ENCODE measurements around the gene DAB2. TPM values are rescaled to one million over a fixed set of nuclear protein-coding genes. Genes with fewer than 3 reads are reported as not detected.

DAB2 gene
- total RNA-seq, 1 experiment from 2014 or later: 2.3 TPM

GRCh38 chr5:39449591-39449990 lies 24.8 kb upstream of the DAB2 start:
- no CpG with 5 or more reads among the region's 3 CpGs for WGBS (ENCODE audit: extremely low coverage, insufficient read length, low lambda C conversion rate)
- H3K79me2 ChIP-seq (ENCODE audit: insufficient read depth, low read length): no peaks in the 10 kb centered on the region
- no peak overlapping the region for H2BK5ac ChIP-seq (ENCODE audit: insufficient read length, low read length)
- H2BK20ac ChIP-seq (ENCODE audit: low read depth, low read length, poor library complexity, severe bottlenecking): no peak overlapping the region
- no peak overlapping the region for H2BK12ac ChIP-seq (ENCODE audit: insufficient read length, low read depth, low read length)
- Mint-ChIP-seq H3K9me3 (no peaks in the 10 kb centered on the region), H3K4me1 (peaks cover 4 to 5% of the 10 kb centered on the region in 2 experiments), H3K27ac (no peak overlapping the region), H3K27me3 (ENCODE audit: low read depth) (no peaks in the 10 kb centered on the region), H3K4me3 (no peak overlapping the region), H3K36me3 (ENCODE audit: insufficient read depth in 1 of 3, low read depth in 3 of 3) (no peaks in the 10 kb centered on the region)
- H2BK120ac ChIP-seq (ENCODE audit: low read depth, low read length, poor library complexity, severe bottlenecking): no peak overlapping the region
- TF ChIP-seq CTCF (conservative IDR thresholded peaks at IDR 0.05): no peak
- H3T11ph ChIP-seq (ENCODE audit: low read length): no peak overlapping the region
- no peaks in the 10 kb centered on the region for H4K20me1 ChIP-seq (ENCODE audit: control insufficient read depth, insufficient read depth, insufficient read length)
- H3K4me1 ChIP-seq (ENCODE audit: insufficient read depth, low read length): no peaks in the 10 kb centered on the region
- H3K14ac ChIP-seq (ENCODE audit: insufficient read depth, low read length): no peak overlapping the region
- H4K91ac ChIP-seq (ENCODE audit: insufficient read length, low read depth, low read length): no peak overlapping the region
- H2AK5ac ChIP-seq (ENCODE audit: insufficient read length, low read length): no peak overlapping the region
- no peak overlapping the region for H3K18ac ChIP-seq (ENCODE audit: insufficient read length, low read depth, low read length)
- no peak overlapping the region for H3K9ac ChIP-seq (ENCODE audit: extremely low read depth, insufficient read length, low read length)
- H3K23ac ChIP-seq (ENCODE audit: insufficient read length, low read depth, low read length): no peak overlapping the region
- no peaks in the 10 kb centered on the region for H3K9me3 ChIP-seq (ENCODE audit: control insufficient read depth, low read depth, low read length)
- H3K27me3 ChIP-seq (ENCODE audit: insufficient read depth, low read length): no peaks in the 10 kb centered on the region
- H4K8ac ChIP-seq (replicated peaks; ENCODE audit: insufficient read length, low read depth, low read length): no peak overlapping the region
- no peaks in the 10 kb centered on the region for H3K79me1 ChIP-seq (ENCODE audit: insufficient read depth, low read depth, low read length, poor library complexity, severe bottlenecking)
- H2AFZ ChIP-seq (ENCODE audit: low read length): no peak overlapping the region
- no peak overlapping the region for H3K4ac ChIP-seq (ENCODE audit: low read depth, low read length)
- no peak for DNase-seq
- no peak overlapping the region for H3K4me2 ChIP-seq (ENCODE audit: insufficient read depth, insufficient read length, low read length)
- no peak overlapping the region for H3K56ac ChIP-seq (ENCODE audit: insufficient read length, low read depth, low read length)
- H3K23me2 ChIP-seq (ENCODE audit: insufficient read length, low read depth, low read length, poor library complexity, severe bottlenecking): no peaks in the 10 kb centered on the region
- H4K5ac ChIP-seq (ENCODE audit: insufficient read length, low read depth, low read length): no peak overlapping the region
- no peak overlapping the region for H2BK15ac ChIP-seq (ENCODE audit: low read depth, low read length)
- no peak overlapping the region for H3K27ac ChIP-seq (ENCODE audit: insufficient read length, low read depth, low read length)

Measured in H9 (cell line).